NCI-H460 (cell line): ENCODE measurements around the gene HNRNPUL2. TPM values are rescaled to one million over a fixed set of nuclear protein-coding genes. Genes with fewer than 3 reads are reported as not detected.
"Not testable (repeated sequence)": the region's sequence is repeated elsewhere in the genome, so short reads cannot be mapped to it uniquely, and the experiment has no call there.

Source experiments
- DNase-seq: peaks from one replicate; pipeline ENCODE4 v3.0.0-alpha.2; 2016; ENCODE audit warnings: low read depth; ENCODE audit errors: extremely low read depth
- polyA plus RNA-seq: library from polyadenylated mRNA; depleted of rRNA; stranded (reverse); fragments of >200 nt; gene quantifications from 2 replicates; pipeline ENCODE4 v1.2.3, GENCODE V29; 2014; cell fraction: nucleus; rRNA removed
- total RNA-seq: library from RNA; depleted of rRNA; stranded (reverse); fragments of >200 nt; shearing (Covaris generic); gene quantifications from 2 replicates; pipeline ENCODE4 v1.2.3, GENCODE V29; 2014; rRNA removed

HNRNPUL2 gene
- 4.4 and 7.5 TPM in 2 replicates for total RNA-seq
- 3.2 and 6.9 TPM in 2 replicates for polyA plus RNA-seq

- peak; percentile 97 for DNase-seq
Observed at GRCh38 chr11:62727165-62727871, at the start of gene HNRNPUL2. TSS of gene HNRNPUL2 (minus strand) at chr11:62727457. CDS start at chr11:62727156, 301 bp downstream.

- no peak for DNase-seq
Observed at GRCh38 chr11:62775646-62776045, 48.4 kb upstream of the HNRNPUL2 start.

- DNase-seq = no peak
Observed at GRCh38 chr11:62774407-62774806, 47.1 kb upstream of the HNRNPUL2 start.

GRCh38 chr11:62771144-62772021 is 44.1 kb upstream of the HNRNPUL2 start, which contains the start of gene TAF6L:
TSS of gene TAF6L (plus strand) at chr11:62771396. CDS start at chr11:62775784, 4,388 bp downstream.
- DNase-seq = peak; percentile 94

GRCh38 chr11:62770778-62771143 is 43.5 kb upstream of the HNRNPUL2 start:
- no peak for DNase-seq

- not testable (repeated sequence) for DNase-seq
Observed at GRCh38 chr11:62760867-62761227, 33.6 kb upstream of the HNRNPUL2 start.

GRCh38 chr11:62757846-62758788 is 30.9 kb upstream of the HNRNPUL2 start:
- no peak for DNase-seq

- no peak for DNase-seq
Observed at GRCh38 chr11:62755086-62755615, 27.9 kb upstream of the HNRNPUL2 start.

- peak; percentile 98 for DNase-seq
Observed at GRCh38 chr11:62753736-62754603, 26.7 kb upstream of the HNRNPUL2 start, which contains the start of gene ZBTB3. TSS of gene ZBTB3 (minus strand) at chr11:62754160. CDS start at chr11:62753664, 496 bp downstream.

- DNase-seq = no peak
Observed at GRCh38 chr11:62752994-62753735, 25.9 kb upstream of the HNRNPUL2 start.

- DNase-seq = no peak
Observed at GRCh38 chr11:62752177-62752785, 25.0 kb upstream of the HNRNPUL2 start.

GRCh38 chr11:62749931-62750330 is 22.7 kb upstream of the HNRNPUL2 start:
- not testable (repeated sequence) for DNase-seq

GRCh38 chr11:62747475-62748160 is 20.4 kb upstream of the HNRNPUL2 start:
- DNase-seq = no peak

- DNase-seq = no peak
Observed at GRCh38 chr11:62737196-62737595, 9.9 kb upstream of the HNRNPUL2 start.

GRCh38 chr11:62732830-62733229 is 5.6 kb upstream of the HNRNPUL2 start:
- peak; percentile 37 for DNase-seq

GRCh38 chr11:62730076-62730475 is 2.8 kb upstream of the HNRNPUL2 start:
- not testable (repeated sequence) for DNase-seq
